Heart right ventricle (tissue), 16 donors: ENCODE results near the gene HMCN2. TPM values are rescaled to one million over a fixed set of nuclear protein-coding genes. Genes with fewer than 3 reads are reported as not detected.
"Not testable (repeated sequence)": the region's sequence is repeated elsewhere in the genome, so short reads cannot be mapped to it uniquely, and the experiment has no call there.

Experiments used
- ATAC-seq, 8 donors: fragments of 200-7000 bp; cut with Tn5 transposase; one replicate each; pipeline ENCODE4 v1.9.1; 2020; ENCODE audit warnings: mild to moderate bottlenecking in 8 of 8, moderate library complexity in 8 of 8, moderate number of reproducible peaks in 1 of 8
- DNase-seq, 2 donors: peaks; one replicate each; pipeline ENCODE4 v3.0.0-alpha.2; 2020
- H3K27ac ChIP-seq, 10 donors: fragments of 200-600 bp; sonication (generic) in 2 of 10; one replicate each; pipeline versions ENCODE4 v1.5.0 to v1.8.0; 2020 to 2022; ENCODE audit warnings: mild to moderate bottlenecking in 3 of 10
- H3K27me3 ChIP-seq, 7 donors: fragments of 200-600 bp; one replicate each; pipeline ENCODE4 v1.8.0; 2021 to 2022; ENCODE audit warnings: mild to moderate bottlenecking in 2 of 7
- H3K36me3 ChIP-seq, 9 donors: fragments of 200-600 bp; sonication (generic) in 1 of 9; one replicate each; pipeline versions ENCODE4 v1.5.0 to v1.8.0; 2020 to 2022; ENCODE audit warnings: mild to moderate bottlenecking in 2 of 9
- H3K4me1 ChIP-seq, 9 donors: fragments of 200-600 bp; sonication (generic) in 1 of 9; one replicate each; pipeline versions ENCODE4 v1.5.0 to v1.8.0; 2020 to 2022; ENCODE audit warnings: mild to moderate bottlenecking in 4 of 9
- H3K4me3 ChIP-seq, 10 donors: fragments of 200-600 bp; sonication (generic) in 2 of 10; one replicate each; pipeline versions ENCODE4 v1.5.0 to v1.8.0; 2020 to 2022; ENCODE audit warnings: mild to moderate bottlenecking in 7 of 10, moderate library complexity in 2 of 10
- H3K9me3 ChIP-seq, 11 donors: fragments of 200-600 bp in 10 of 11; sonication (generic) in 2 of 11; one replicate each; pipeline versions ENCODE4 v1.5.0 to v1.8.0; 2013 to 2022; ENCODE audit warnings: mild to moderate bottlenecking in 2 of 11, control low read depth in 1 of 11, moderate library complexity in 1 of 11
- WGBS, 2 donors: extraction: QIAGEN DNeasy Blood & Tissue Kit; methylation state at CpG; one replicate each; pipeline ENCODE4 v1.1.7; 2013; ENCODE audit warnings: inconsistent platforms in 1 of 2; 5-methylcytosine and 5-hydroxymethylcytosine counted together
- intact Hi-C, 10 donors: fragments of 100-400 bp; cut with DNase I; formaldehyde crosslinking; loops; one replicate each; pipeline versions ENCODE4 v1.11.1 to v1.14.2; 2022
- polyA plus RNA-seq, 2 donors: library from polyadenylated mRNA; stranded (reverse); fragments of 200-250 nt; gene quantifications; one replicate each; pipeline ENCODE4 v1.2.3, GENCODE V29; 2013
- total RNA-seq, 10 donors: library from RNA; stranded (reverse); fragmentation: NEBNext Ultra II Directional in 3 of 10; extraction: Animal tissue kit (Norgen Biotek cat#: 25700) in 3 of 10; gene quantifications; one replicate each; pipeline versions ENCODE4 v1.2.1 to v1.2.4, GENCODE V29; 2021 to 2023
- TF ChIP-seq, protein P1 (sequence below), 9 donors: fragments of 200-600 bp; sonication (generic) in 2 of 9; IDR thresholded peaks; one replicate each; pipeline versions ENCODE4 v1.5.0 to v1.8.0; 2021 to 2022; ENCODE audit warnings: antibody characterized with exemption in 9 of 9, mild to moderate bottlenecking in 5 of 9, moderate library complexity in 1 of 9
- donor health status: Arrhythmogenic right ventricular cardiomyopathy.
- donor health status: ischemic (EF 13 %, LVEDD 7.1; RV severe dilation, severe dysfunction).
- donor health status: healthy with polysubstance abuse.
- donor health status: DM: no; HTN: yes; CAD: no.
- donor health status: DM: no; HTN: no; CAD: no.
- donor health status: ischemic (EF 25% LVEDD 6.9; RV normal size, moderate dysfunction).
- donor health status: ischemic (EF 25% LVEDD 5.7; RV mildly dilated, moderate dysfunction).
- donor health status: healthy.
- donor health status: DM: yes; HTN: yes; CAD: no.
- donor health status: Ischemic cardiomyopathy.
- donor health status: ischemic (EF 35%, LVEDD 5.7; RV mildly dilated, moderate dysfunction).
- donor health status: nonischemic (EF 11% LVEDD 7.7; RV severe dilation, severe dysfunction).
- donor health status: DM: yes; HTN: yes; CAD: no.
- donor health status: PGD.
- donor health status: ischemic (EF 29% LVEDD 5.4; RV normal size, mild dysfunction).
- donor health status: nonischemic (EF 23%, LVEDD 6.1; RV moderate dilation, normal function).

Gene HMCN2
- total and polyA plus RNA-seq, 12 donors: 2.6 to 10.2 (median 4.9) TPM

DNA sequence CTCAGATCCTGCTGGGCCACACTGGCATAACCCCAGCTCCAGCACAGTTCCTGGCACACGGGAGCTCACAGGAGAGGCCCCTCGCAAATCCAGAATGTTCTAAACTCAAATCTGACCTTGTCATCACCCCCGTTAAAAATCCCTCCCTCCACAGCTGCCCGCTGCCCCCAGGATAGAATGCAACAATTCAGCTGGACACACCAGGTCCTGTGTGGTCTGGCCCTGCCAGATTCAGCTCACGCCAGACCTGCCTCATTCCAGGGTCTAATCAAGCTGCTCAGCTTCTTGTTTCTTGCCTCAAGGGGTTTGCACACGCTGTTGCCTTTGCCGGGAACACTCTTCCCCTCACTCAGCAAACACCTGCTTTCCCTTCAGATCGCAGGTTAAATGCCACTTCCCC, 134.2 kb downstream of the HMCN2 start:
- no peaks in the 10 kb centered on the region for H3K9me3 ChIP-seq
- H3K4me3 ChIP-seq: no peak overlapping the region
- no peaks in the 10 kb centered on the region for H3K27me3 ChIP-seq
- no peak overlapping the region for H3K27ac ChIP-seq
- WGBS, 2 donors: 63 to 75% methylated on average over 8 of the region's 8 CpGs
- no peak for ATAC-seq
- TF ChIP-seq, protein P1, sequence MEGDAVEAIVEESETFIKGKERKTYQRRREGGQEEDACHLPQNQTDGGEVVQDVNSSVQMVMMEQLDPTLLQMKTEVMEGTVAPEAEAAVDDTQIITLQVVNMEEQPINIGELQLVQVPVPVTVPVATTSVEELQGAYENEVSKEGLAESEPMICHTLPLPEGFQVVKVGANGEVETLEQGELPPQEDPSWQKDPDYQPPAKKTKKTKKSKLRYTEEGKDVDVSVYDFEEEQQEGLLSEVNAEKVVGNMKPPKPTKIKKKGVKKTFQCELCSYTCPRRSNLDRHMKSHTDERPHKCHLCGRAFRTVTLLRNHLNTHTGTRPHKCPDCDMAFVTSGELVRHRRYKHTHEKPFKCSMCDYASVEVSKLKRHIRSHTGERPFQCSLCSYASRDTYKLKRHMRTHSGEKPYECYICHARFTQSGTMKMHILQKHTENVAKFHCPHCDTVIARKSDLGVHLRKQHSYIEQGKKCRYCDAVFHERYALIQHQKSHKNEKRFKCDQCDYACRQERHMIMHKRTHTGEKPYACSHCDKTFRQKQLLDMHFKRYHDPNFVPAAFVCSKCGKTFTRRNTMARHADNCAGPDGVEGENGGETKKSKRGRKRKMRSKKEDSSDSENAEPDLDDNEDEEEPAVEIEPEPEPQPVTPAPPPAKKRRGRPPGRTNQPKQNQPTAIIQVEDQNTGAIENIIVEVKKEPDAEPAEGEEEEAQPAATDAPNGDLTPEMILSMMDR (IDR thresholded peaks at IDR 0.05): no peak
- no peak for DNase-seq
- intact Hi-C loops: no loop called here
- no peaks in the 10 kb centered on the region for H3K4me1 ChIP-seq
- peaks cover 0 to 35% (median 0%) of the 10 kb centered on the region in 9 donors for H3K36me3 ChIP-seq

DNA sequence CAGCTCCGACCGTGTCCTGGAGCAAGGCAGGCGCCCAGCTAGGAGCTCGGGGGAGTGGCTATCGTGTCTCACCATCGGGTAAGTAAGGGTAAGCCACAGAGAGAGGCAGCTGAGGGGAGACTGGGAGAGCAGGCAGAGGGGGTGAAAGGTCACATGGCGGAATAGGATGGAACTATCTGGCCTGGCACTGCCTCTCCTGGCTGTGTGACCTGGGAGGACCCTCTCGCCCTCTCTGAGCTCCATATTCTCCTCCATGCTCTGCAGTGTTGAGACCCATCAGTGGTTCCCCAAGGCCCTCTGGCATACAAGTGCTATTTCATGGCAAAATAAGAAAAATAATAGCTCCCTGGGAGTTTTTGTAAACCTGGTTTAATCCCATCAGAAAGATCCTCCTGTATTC, 135.3 kb downstream of the HMCN2 start:
- H3K27me3 ChIP-seq: no peaks in the 10 kb centered on the region
- WGBS, 2 donors: 94 to 95% methylated on average over 8 of the region's 8 CpGs
- ATAC-seq (no peak), DNase-seq (no peak)
- H3K27ac ChIP-seq: no peak overlapping the region
- H3K36me3 ChIP-seq: peaks cover 0 to 40% (median 0%) of the 10 kb centered on the region in 9 donors
- no peak overlapping the region for H3K4me3 ChIP-seq
- no peaks in the 10 kb centered on the region for H3K4me1 ChIP-seq
- H3K9me3 ChIP-seq: no peaks in the 10 kb centered on the region
- TF ChIP-seq, protein P1 (IDR thresholded peaks at IDR 0.05): no peak
- intact Hi-C loops: no loop called here

DNA sequence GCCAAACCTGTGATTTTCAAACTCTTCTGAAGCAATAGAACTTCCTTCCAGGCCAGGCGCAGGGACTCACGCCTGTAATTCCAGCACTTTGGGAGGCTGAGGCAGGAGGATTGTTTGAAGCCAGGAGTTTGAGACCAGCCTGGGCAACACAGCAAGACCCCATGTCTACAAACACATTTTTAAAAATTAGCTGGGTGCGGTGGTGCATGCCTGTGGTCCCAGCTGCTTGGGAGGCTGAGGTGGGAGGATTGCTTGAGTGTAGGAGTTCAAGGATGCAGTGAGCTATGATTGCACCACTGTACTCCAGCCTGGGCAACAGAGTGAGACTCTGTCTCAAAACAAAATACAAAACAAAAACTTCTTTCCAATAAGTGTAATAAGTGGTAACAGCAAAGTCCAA, 136.2 kb downstream of the HMCN2 start:
- H3K9me3 ChIP-seq, H3K27ac ChIP-seq, H3K27me3 ChIP-seq, intact Hi-C loops, H3K4me1 ChIP-seq, DNase-seq, ATAC-seq, H3K4me3 ChIP-seq: not testable (repeated sequence)
- H3K36me3 ChIP-seq: peaks cover 0 to 45% (median 0%) of the 10 kb centered on the region in 9 donors
- 89 to 93% methylated on average over 3 of the region's 3 CpGs for WGBS, 2 donors

DNA sequence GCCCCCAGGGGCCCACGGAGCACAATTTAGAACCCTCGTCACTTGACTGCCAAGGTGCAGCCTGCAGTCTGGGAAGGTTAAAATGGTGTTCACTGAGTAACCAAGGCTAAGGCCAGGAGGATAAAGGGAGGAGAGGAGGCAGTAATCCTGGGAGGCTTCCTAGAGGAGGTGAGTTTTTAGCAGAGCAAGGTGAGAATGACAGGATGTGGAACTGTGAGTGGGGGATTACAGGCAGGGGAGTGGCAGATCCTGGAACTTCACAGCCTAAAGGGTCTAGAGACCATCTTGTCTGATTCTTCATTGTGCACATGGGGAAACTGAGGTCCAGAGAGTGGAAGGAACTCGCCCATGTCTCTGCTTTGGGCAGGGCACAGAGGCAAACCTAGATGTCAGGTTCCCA, 136.7 kb downstream of the HMCN2 start:
- H3K36me3 ChIP-seq: peaks cover 0 to 49% (median 0%) of the 10 kb centered on the region in 9 donors
- no peak for ATAC-seq
- no peak overlapping the region for H3K27ac ChIP-seq
- H3K27me3 ChIP-seq: no peaks in the 10 kb centered on the region
- no peaks in the 10 kb centered on the region for H3K4me1 ChIP-seq
- 88 to 93% methylated on average over 3 of the region's 3 CpGs for WGBS, 2 donors
- no peak overlapping the region for H3K4me3 ChIP-seq
- H3K9me3 ChIP-seq: no peaks in the 10 kb centered on the region
- TF ChIP-seq, protein P1 (IDR thresholded peaks at IDR 0.05): no peak
- DNase-seq: no peak
- intact Hi-C loops: no loop called here

DNA sequence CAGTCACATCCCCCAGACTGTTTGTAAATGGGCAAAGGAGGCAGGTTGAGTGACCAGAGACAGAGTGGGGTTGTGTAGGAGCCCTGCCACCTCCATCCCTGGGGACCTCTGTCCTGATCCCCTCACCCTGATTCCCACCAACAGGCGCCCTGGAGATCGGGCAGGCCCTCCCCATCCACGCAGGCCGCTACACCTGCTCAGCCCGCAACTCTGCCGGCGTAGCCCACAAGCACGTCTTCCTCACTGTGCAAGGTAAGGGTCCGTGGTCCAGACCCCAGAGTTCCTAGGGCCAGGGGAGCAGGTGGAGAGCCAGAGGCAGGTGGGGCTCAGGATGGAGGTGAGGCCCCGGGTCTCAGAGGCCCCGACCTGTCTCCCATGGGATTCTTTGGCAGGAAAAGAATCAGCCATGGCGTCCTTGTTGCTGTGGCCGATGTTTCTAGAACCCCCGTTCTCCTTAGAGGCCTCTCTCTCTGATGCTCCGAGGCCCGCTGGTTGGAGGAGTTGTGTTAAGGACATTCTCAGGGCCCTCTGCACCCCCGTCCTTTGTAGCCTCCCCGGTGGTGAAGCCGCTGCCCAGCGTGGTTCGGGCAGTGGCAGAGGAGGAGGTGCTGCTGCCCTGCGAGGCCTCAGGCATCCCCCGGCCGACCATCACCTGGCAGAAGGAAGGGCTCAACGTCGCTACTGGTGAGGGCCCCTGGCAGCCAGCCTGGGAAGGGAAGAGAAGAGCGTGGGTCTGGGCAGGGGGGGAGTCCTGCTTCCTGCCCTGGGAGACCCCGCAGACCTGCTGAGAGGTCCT, 137.3 kb downstream of the HMCN2 start:
- Histone ChIP-seq H3K27ac (no peak overlapping the region), H3K4me1 (no peaks in the 10 kb centered on the region), H3K36me3 (peaks cover 0 to 46% (median 0%) of the 10 kb centered on the region in 9 donors), H3K9me3 (no peaks in the 10 kb centered on the region), H3K27me3 (no peaks in the 10 kb centered on the region), H3K4me3 (no peak overlapping the region)
- 85 to 89% methylated on average over 28 of the region's 28 CpGs for WGBS, 2 donors
- TF ChIP-seq, protein P1 (IDR thresholded peaks at IDR 0.05): no peak
- DNase-seq: no peak
- intact Hi-C loops: no loop called here
- ATAC-seq: no peak
